GM21423 (cell line): ENCODE results near the gene THRA.

ENCODE experiments used
- ATAC-seq: cut with Tn5 transposase; IDR thresholded peaks from one replicate; pipeline ENCODE4 v1.9.1; 2021; ENCODE audit warnings: mild to moderate bottlenecking, moderate library complexity; ENCODE audit not compliant: unreplicated experiment

The THRA gene

GRCh38 chr17:40075201-40075941, 12.6 kb downstream of the THRA start:
- ATAC-seq, result no peak

GRCh38 chr17:40075942-40076498, 13.3 kb downstream of the THRA start:
- no peak for ATAC-seq

DNA sequence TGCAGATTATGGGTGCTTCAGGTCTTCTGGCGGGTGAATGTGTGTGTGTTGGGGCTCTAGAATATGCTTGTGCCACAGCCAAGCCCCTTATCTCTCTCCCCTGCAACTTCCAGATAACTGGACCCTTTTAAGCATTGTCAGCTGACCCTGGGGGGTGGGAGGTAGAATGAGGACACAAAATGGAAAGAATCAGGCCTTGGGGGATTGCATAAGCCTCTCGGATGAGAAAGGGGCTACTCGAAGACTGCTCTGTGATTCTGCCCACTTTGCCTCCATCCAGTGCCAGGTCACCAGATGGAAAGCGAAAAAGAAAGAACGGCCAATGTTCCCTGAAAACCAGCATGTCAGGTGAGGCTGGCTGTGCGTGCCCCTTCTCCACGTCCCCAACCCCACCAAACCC, 13.8 kb downstream of the THRA start:
- ATAC-seq, result no peak

DNA sequence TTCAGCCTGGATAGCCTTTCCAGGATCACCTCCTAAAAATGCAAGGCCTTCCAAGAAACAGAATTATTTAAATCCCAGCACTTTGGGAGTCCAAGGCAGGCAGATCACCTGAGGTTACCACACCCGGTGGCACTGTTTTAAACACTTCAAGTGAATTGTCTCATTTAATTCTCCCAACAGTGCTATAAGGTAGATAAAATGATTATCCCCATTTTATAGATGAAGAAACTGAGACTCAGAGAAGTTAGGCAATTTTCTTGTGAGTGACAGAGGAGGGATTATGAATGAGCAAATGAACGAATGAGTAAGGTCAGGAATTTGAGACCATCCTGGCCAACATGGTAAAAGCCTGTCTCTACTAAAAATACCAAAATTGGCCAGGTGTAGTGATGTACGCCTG, 16.8 kb downstream of the THRA start:
- ATAC-seq, result no peak

DNA sequence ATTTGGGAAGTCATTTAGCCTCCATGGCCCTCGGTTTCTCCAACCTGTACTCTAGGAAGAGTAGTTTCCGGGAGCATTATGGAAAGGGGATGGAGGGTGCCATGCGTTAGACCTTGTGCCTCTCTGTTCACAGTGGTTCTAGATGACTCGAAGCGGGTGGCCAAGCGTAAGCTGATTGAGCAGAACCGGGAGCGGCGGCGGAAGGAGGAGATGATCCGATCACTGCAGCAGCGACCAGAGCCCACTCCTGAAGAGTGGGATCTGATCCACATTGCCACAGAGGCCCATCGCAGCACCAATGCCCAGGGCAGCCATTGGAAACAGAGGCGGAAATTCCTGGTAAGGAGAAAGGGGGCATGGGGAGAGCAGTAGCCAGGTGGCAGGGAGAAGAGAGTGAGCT, 21.7 kb downstream of the THRA start:
- ATAC-seq, result no peak

DNA sequence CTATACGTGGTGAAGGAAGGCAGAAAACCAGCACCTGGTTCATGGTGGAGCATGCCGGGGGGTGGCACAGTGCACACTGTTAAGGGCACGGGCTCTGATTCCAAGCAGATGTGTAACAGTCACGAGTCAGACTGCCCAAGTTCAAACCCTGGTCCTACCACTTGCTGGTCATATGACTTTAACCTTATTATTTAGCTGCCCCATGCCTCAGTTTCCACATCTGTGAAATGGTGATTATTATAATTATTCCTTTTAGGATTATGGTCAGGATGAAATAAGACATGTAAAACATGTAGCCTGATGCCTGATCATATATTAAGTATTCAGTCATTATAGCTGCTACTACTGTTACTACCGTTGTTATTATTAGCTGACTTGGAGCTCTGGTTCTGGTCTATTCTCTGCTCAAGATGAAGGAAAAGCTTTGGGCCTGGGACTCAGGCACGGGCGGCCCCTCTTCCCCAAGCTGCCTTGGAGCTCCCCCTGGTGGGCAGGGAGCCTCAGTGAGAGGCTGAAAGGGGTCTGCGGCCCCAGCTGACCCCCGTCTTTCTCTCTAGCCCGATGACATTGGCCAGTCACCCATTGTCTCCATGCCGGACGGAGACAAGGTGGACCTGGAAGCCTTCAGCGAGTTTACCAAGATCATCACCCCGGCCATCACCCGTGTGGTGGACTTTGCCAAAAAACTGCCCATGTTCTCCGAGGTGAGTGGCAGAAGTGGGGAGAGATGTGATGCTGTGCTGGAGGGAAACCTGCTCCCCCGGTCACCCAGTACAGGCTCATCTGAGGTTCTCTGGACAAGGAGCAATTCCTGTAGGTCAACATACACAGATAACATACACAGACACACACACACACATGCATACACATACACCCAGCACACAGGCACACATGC, 23.6 kb downstream of the THRA start:
- ATAC-seq, result no peak

DNA sequence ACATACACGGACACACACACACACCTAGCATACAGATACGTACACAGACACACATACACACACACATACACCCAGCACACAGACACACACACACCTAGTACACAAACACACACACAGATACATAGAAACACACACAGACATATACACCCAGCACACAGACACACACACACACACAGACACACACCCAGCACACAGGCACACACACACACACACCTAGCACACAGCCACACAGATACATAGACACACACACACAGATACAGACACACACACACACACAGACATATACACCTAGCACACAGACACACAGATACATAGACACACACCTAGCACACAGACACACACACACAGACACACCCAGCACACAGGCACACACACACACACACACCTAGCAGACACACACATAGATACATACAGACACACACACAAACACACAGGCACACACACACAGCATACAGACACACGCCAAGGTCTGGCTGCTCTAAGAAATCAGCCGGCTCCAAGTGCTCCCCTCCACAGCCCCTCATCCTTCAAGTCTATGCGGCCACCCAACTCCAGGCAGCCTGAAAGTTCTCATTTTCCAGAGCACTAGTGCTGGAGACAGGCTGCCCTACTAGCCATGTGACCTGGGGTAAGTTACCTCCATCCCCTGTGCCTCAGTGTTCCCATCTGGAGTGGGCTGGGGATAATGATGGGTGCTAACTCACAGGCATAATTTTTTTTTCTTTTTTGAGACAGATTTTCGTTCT, 24.5 kb downstream of the THRA start:
- no peak for ATAC-seq

DNA sequence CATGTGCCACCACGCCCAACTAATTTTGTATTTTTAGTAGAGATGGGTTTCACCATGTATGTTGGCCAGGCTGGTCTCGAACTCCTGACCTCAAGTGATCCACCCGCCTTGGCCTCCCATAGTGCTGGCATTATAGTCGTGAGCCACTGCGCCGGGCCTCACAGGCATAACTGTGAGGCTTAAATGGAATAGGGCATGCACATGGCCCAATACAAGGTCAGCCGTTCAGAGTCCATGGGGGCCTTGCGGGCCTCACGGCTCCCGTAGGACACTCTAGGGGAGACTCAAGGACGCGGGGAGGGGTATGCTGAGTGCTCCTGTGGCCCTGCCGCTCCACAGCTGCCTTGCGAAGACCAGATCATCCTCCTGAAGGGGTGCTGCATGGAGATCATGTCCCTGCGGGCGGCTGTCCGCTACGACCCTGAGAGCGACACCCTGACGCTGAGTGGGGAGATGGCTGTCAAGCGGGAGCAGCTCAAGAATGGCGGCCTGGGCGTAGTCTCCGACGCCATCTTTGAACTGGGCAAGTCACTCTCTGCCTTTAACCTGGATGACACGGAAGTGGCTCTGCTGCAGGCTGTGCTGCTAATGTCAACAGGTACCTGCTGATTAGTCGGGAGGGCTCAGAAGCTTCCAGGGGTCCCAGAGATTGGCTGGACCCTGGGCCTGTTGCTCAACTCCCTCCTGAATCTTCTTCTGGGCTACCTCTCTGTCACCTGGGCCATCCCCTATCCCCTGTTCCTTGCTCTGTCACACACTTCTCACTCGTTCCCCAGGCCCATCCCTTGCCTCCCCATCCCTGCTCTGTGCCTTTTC, 25.3 kb downstream of the THRA start:
- no peak for ATAC-seq

GRCh38 chr17:40089077-40089895, 26.5 kb downstream of the THRA start:
- no peak for ATAC-seq

- no peak for ATAC-seq
These were observed 27.7 kb downstream of the THRA start for GRCh38 chr17:40090237-40091119.

GRCh38 chr17:40091691-40092397, 29.1 kb downstream of the THRA start:
- ATAC-seq, result no peak

DNA sequence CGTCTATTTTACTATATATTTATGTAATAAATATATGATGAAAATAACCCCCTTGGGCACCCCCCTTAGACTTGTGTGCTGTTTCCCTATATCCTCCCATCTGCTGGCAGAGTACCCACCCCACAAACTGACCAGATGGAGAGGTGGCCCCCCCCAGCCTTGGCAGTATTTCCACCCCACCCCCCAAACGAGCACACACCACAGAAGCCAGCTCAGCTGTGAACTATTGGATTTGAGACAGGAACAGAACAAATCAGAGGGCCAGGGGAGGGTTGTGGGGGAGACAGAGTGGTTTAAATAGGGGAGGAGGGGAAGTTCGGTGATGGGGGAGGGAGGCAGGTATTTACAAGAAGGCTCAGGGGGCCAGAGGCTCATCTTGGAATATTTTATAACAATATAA, 29.8 kb downstream of the THRA start:
- no peak for ATAC-seq

- ATAC-seq, result no peak
These were observed 30.3 kb downstream of the THRA start for GRCh38 chr17:40093005-40093579.

- ATAC-seq, result no peak
These were observed 30.9 kb downstream of the THRA start for GRCh38 chr17:40093580-40094201.

- ATAC-seq, result no peak
These were observed 32.1 kb downstream of the THRA start for GRCh38 chr17:40094874-40095273.

DNA sequence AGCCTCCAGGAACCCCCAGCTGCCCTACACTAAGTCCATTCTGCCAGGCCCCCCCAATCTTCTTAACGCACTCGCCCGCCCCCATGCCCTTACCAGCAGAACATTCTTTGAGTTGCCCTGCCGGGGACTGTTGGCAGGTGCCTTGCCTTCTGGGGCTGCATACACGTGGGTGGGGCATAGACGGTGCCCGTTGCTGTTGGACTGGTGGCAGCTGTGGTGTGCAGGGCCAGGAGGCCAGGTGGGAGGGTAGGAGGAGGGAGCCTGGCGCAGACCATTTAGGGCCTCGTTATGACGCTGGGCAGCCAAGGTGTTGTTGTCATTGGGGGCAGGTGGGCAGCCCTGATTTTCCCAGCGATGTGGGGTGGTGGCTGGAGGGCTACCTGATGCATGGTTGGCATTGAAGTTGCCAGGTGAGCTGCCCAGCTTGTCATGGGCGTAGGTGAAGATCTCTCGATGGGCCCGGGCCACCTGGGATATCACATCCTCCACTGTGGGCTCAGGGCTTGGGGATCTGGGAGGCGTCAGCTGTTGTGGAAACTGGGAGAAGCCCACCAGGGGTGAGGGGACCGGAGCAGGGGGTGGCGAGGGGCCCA, 32.7 kb downstream of the THRA start:
- ATAC-seq, result no peak
